Non-pigmented ciliary epithelial cell (primary cell): ENCODE results near the gene CYTH2.

Source experiments
- DNase-seq: peaks from one replicate; pipeline ENCODE4 v3.0.0-alpha.2; 2010; ENCODE audit warnings: low read depth

The CYTH2 gene

DNA sequence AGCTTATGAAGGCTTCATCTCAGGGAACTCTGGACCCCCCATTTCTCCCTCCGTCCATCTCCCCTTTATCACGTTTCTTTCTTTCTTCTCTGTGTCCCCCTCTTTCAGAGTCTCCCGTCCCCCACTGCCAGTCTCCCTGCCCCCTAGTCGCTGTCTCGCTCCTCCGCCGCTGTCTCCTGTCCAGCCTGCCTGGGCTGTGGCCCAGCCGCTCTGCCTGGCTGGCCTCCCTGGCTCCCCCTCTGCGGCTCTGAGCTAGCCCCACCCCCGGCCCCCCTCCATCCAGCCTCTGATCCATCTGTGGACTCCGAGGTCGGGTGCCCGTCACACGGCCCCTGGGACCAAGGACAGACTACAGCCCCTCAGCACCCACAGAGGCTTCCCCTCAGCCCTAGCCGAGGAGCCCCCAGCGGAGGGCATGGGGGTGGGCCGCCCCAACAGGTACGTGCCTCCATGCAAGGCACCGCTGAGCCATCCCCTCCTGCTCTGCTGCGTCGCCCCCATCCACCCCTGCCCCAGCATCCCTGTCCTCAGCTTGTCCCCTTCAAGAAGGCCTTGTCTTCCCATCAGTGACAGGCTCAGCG, 14.9 kb upstream of the CYTH2 start:
- no peak for DNase-seq

DNA sequence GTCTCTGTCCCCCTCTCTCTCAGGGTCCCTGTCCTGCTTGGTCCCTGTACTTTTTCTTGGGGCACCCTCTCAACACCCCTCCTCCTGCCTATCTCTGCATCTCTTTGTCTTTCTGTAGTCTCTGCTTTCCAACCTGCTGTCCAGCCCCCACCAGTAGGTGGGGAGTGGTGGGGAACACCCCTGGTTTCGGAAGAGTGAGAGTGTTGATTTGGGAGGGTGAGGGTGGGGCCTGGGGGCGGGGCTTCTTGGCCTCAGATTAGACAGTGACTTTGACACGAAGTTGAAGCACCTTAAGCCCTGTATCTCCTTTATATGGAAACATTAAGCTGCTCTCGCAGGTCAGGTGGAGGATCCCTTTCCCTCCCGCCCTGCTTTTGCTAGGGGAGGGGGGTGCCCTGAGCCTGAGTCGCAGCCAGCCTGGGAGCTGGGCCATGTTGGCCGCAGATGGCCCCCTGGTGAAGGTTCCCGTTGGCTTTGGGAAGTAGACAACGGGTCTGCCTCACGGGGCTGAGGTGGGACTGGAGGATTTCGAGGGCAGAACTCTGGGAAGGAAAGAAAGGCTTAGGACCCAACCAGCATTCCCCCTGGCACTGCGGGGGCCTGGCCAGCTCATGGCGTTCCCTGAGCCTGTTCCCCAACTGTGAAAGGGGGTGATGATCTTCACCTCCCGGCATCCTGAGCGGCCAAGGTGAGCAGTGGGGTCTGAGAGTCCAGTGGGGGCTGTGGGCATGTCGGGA, 13.8 kb upstream of the CYTH2 start, which contains the start of gene KCNJ14:
TSS of gene KCNJ14 (plus strand) at position 404 of the 737 bp plus-strand sequence. CDS start 6,151 bp downstream, outside the sequence.
- DNase-seq: no peak

DNA sequence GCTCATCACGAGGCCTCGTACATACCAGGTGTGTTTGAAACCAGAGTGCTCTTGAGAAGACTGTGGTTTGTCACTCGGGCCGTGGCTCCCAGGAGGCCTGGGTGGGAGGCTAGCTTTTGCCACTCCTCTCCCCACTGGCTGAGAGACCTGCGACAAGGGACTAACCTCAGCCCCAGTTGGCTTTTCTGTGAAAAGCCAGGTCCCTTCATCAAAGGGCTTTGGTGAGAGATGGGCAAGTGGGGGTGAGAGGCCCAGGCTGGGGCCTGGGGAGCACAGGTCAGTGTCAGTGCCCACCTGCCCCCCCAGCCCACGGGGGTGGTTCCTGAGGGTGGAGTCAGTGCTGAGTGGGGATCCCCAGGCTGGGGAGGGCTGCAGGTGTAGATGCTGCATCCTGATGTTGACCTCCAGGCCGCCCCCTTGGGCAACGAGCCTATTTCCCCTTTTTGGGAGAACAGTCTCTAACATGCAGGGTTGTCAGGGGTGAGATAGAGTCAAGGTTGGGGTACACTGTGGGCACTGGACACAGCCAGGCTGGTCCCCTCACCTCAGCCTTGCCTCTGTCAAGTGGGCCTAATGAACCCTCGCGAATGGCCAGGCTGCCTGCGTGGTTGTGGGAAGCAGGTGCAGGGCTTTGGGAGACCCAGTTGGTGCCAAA, 13.1 kb upstream of the CYTH2 start:
- no peak for DNase-seq

DNA sequence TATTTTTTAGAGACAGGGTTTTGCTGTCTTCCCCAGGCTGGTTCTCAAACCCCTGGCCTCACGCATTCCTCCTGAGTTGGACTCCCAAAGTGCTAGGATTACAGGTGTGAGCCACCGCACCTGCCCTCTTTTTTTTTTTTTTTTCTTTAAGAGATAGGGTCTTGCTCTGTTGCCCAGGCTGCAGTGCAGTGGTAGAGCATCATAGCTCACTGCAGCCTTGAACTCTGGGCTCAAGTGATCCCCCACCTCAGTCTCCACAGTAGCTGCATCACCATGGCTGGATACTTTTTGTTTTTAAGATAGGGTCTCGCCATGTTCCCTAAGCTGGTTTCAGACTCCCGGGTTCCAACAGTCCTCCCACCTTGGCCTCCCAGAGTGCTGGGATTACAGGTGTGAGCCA, 12.3 kb upstream of the CYTH2 start:
- DNase-seq: no peak

DNA sequence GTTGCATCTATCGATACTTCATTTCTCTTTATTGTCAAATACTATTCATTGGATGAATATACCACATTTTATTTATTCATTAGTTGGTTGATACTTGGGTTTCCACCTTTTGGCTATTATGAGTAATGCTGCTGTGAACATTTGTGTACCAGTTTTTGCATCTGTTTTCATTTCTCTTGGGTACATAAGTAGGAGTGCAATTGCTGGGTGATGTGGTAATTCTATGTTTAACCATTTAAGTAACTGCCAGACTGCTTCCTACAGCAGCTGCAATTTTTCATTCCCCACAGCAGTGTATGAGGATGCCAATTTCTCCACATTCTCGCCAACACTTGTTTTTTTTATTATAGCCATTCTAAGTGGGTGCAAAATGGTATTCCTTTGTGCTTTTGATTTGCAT, 11.2 kb upstream of the CYTH2 start:
- no peak for DNase-seq

DNA sequence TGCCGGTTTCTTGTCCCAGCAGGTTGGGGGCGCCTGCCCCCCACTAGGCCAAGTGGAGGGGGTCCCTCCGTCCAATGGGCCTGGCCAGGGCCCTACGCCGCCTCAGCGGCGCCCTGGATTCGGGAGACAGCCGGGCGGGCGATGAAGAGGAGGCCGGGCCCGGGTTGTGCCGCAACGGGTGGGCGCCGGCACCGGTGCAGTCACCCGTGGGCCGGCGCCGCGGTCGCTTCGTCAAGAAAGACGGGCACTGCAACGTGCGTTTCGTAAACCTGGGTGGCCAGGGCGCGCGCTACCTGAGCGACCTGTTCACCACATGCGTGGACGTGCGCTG, 7.6 kb upstream of the CYTH2 start:
- no peak for DNase-seq

DNA sequence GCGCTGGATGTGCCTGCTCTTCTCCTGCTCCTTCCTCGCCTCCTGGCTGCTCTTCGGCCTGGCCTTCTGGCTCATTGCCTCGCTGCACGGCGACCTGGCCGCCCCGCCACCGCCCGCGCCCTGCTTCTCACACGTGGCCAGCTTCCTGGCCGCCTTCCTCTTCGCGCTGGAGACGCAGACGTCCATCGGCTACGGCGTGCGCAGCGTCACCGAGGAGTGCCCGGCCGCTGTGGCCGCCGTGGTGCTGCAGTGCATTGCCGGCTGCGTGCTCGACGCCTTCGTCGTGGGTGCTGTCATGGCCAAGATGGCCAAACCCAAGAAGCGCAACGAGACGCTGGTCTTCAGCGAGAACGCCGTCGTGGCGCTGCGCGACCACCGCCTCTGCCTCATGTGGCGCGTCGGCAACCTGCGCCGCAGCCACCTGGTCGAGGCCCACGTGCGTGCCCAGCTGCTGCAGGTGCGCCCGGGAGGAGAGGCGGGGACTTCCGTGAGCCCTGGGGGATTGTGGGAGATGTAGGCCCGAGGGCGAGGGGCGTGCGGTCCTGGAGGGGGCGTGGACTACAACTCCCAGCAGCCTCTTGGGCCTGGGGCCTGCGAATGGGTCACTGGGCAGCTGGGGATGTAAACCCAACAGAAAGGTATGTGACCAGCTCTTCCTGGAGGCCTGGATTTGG, 7.0 kb upstream of the CYTH2 start:
- no peak for DNase-seq

DNA sequence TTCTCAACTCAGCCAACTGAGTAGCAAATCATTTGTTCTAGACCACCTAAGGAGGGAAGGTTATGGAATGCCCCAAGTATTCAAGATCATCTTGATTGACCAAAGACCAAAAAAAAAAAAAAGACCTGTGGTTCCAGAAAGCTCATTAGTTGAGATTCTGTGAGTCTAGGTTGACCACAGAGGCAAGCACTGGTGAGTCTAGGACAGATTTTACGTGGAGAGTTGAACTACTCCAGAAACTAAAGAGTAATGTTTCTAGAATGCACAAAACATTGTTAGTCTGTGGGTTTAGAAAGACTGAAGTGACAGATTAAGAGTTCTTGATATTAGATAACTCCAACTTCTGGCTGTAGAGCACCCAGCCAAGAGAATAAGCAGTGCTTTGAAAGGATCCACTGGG, 4.0 kb upstream of the CYTH2 start:
- no peak for DNase-seq

DNA sequence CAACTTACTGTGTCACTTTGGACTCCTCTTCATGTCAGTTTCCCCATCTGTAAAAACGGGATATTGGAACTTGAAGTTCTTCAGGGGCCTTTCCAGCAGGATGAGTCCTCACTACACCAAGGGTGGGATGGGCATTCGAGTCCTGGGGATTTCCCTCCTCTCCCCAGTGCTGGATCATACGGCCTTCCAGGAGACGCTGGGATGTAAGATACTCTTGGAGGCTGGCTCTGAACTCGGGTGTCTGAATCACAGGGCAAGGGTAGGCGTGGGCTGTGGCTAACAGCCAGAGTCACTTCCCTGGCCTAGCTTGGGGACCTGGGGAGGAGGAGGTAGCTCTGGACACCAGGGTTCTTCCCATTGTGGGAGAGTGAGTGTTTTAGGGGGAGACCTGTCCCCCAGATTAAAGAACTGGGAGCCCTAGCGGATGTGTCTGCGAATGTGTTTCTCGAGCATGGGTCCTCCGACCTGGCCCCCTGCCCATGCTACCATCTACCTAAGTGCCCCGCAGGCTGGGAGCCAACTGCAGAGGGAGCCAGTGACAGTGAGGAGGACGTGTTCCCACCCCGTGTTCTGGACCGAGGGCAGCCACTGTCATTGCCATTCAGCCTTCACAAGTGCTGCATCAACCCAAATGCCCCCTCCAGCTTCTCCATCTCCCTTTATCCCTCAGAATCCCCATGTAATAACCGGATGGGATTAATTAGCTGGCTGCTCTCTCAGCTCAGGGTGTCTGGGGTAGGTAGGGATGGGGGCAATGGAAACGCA, 2.4 kb upstream of the CYTH2 start:
- no peak for DNase-seq

DNA sequence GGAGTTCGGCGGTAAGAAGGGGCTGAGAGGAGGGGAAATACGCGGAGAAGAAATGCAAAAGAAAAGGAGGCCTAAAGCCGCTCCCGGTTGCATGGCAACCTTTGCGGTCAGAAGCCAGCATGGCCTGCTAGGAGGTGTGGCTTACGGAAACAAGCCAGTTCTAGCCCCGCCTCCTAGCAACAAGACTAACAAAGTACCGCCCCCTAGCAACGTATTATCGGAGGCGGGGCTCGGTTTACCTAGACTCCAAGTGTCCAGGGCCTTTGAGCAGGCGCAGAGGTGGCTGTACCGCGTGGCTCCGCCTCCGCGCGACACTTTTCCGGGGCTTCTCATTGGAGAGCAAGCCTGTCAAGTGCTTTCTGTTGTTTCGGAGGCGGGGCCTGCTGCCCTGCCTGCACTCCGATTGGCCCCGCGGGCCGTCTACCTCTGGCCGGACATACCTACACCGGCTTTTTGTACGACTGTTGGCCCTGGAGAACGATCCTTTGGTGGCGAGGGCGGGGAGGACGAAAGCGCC, 339 bp upstream of the CYTH2 start:
- DNase-seq: peak; percentile 99

DNA sequence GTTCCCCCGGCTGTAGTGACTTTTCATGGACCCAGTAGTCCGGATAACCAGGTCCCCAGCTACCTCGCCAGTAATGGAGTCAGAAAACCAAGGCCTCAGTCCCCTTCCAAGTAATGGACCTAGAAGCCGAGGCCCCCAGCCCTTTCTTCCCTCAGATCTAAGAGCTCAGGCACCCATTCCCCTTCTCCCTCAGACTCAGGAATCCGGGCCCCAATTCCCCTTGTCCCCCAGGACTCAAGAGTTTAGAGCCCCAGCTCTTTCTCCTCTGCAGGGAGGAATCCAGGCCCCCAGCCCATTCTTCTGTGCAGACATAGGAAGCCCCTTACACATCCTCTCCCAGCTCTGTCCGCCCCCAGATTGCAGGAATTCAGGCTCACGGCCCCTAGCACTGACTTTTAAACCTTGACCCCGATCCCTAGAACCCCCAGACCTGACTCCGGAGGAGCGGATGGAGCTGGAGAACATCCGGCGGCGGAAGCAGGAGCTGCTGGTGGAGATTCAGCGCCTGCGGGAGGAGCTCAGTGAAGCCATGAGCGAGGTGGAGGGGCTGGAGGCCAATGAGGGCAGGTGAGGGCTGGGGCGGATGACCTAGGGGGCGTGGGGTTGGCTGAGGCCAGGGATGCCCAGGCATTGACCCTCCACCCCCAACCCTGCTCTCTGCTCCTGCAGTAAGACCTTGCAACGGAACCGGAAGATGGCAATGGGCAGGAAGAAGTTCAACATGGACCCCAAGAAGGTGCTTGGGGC, 938 bp downstream of the CYTH2 start:
- no peak for DNase-seq

DNA sequence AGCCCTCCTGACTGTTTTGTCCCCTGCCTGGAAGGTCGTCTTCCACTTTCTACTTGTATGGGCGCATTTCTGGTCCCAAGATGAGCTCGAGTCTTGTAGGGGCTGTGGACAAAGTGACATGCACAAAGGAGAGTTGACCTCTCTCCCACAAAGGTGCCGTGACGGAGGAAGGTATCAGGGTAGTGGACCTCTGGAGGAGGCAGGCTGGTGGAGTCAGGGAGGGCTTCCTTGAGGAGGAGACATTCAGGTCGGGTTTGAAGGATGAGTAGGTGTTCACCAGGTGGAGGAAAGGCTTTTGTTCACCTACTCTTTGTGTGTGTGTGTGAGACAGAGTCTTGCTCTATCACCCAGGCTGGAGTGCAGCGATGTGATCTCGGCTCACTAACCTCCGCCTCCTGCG, 1.7 kb downstream of the CYTH2 start:
- no peak for DNase-seq

DNA sequence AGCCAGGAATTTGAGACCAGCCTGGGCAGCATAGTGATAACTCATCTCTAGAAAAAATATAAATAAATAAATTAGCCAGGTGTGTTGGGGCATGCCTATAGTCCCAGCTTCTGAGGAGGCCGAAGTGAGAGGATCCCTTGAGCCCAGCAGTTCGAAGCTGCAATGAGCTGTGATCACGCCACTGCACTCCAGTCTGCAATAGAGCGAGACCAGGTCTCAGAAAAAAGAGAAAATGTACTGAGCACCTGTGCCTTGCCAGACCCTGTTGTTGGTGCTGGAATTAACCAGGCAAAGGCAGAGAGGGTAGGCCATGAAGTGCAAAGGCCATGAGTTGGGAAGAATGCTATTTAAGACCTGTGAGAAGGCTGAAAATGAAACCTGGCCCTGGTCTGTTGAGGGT, 2.7 kb downstream of the CYTH2 start:
- DNase-seq: no peak

DNA sequence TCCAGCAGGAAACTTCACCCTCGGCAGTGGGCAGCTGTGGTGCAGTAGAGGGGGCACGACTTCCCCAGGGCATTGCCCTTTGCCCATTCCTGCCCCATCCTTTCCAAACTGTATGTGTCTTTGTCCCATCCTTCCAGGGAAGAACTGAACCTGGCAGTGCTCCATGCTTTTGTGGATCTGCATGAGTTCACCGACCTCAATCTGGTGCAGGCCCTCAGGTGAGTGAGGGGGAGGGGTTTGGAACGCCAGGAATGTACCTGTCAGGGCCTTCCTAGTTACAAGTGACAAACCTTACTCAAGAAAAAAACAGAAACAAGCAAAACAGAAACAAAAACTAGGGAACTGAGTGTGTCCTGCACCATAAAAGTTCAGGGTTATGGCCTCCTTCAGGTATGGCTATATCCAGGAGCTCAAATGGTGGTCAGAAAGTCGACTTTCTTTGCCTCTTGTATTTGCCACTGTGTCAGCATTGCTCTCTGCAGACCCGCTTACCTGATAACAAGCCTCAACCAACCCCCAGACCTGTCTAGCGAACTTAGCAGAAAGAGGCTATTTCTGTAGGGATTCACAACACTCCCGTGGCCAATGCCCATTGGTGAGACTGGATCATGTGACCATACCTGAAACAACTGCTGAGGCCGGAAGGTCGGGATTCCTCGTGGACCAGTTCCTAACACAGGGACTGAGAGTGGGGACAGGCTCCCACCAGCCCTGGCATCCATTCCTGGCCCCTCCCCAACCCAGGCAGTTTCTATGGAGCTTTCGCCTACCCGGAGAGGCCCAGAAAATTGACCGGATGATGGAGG, 4.2 kb downstream of the CYTH2 start:
- DNase-seq: no peak

DNA sequence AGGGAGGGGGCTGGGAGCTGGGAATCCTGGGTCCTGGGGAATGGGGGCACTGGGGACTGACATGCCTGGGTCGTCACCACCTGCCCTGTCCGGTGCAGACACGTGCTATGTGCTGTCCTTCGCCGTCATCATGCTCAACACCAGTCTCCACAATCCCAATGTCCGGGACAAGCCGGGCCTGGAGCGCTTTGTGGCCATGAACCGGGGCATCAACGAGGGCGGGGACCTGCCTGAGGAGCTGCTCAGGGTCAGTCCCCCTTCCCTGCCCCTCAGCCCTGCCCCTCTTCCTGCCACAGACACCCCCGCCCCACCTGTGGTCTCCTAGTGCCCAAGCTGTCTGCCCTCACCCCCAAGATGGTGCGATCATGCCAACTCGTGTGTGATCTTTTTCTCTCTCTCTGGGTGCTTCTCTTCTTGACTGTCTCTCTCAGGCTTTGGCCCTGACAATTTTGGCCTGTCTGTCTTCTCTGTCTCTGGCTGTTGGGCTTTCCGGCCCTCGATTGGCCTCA, 5.0 kb downstream of the CYTH2 start:
- DNase-seq: no peak

DNA sequence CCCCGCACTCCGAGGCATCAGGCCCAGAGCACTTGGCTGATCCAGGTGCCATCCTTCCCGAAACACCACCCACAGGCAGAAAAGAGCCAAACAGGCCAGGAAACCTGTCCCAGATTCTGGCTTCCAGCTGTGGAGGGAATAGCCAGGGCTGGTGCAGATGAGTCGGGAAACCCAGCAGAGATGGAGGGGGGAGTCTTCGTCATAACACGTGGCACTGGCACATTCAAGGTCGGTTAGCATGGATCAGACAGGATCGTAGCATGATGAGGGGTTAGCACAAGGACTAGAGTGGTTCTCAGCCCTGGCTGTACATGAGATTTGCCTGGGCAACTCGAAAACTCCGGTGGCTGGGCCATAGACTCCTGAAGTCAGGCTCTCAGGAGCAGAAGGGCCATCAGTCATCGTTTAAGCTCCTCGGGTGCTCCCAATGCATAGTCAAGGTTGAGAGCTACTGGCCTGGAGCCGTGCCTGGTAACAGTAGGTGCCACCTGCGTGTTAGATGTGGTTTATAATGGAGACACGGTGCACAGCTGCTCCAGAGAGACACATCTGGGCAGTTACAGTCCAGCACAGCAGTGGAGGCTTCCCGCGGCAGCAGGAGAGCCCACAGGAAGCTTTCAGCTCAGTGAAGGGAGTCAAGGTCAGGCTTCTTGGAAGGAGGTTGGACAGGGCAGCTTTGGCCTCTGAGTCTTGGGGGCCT, 6.3 kb downstream of the CYTH2 start:
- no peak for DNase-seq

DNA sequence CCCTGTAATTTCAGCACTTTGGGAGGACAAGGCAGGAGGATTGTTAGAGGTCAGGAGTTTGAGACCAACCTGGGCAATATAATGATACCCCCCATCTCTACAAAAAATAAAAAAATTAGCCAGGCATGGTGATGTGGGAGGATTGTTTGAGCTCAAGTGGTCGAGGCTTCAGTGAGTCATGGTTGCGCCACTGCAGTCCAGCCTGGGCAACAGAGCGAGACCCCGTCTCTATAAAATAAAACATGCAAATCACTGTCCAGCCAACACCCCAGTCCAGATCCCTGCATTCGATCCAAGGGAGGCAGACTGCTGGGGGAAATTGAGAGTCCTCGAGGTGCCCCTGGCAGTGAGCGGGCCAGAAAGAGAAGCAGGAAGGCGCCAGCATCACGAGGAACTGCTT, 7.0 kb downstream of the CYTH2 start:
- DNase-seq: no peak

DNA sequence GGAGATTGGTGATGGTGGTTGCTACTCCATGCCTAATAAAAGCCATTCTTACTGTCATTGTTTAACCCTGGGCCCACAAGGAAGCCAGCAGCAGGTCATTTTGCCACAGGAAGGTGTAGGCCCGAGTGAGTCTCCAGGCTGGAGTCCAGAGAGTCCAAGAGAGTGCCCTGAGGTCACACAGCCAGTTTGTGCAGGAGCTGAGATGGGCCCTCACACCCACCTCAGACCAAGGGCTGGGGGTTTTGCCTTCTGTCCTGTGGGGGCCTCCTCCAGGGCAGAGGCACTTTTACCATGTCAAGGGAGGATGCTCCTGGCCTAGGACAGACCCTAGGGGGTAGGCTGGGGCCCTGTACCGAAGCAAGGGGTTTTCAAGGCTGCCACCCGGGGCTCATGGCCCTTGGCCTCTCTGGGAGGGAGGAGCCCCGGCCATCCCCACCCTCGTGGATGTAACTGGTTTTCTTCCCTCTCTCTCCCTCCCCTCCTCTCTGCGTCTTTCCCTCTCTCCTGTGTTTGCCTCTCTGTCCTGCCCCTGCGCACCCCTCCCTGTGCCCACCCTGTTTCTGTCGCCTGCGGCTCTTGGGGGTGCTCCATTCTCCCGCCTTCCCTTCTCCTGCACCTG, 8.0 kb downstream of the CYTH2 start:
- no peak for DNase-seq

DNA sequence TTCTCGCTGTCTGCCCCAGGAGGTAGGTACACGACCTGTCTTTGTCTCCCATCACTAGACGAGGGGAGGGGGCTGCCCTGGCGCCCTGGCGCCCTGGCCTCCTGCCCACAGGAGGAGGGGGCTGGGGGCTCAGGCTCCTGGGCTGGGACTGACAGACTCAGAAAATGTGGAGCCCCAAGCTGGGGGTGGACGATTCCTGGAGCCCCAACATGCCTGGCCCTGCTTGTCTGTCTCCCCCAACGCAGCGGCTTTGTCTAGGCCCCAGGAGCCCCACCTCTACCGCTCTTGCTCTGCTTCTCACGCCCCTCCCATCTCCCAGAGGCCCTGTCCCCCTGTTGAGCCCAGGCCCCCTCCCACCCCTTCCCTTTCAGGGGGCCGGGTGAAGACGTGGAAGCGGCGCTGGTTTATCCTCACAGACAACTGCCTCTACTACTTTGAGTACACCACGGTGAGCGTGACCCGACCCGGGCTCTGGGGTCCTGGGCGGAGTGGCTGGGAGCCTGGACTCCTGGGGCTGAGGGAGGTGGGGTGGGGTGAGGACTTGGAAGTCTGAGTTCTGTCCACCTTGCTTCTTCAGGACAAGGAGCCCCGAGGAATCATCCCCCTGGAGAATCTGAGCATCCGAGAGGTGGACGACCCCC, 8.6 kb downstream of the CYTH2 start:
- DNase-seq: no peak
